K562 (cell line): ENCODE data around the gene FMC1. TPM values are rescaled to one million over a fixed set of nuclear protein-coding genes. Genes with fewer than 3 reads are reported as not detected.
A peak's percentile ranks its signal among the peaks of the same experiment; 100 is the strongest.

Source experiments
- BHLHE40 ChIP-seq: IDR thresholded peaks from 2 replicates; pipeline ENCODE4 v1.6.1; 2011; ENCODE audit warnings: low read length, improper control_type of control experiment
- CAMTA2 ChIP-seq: fragments of 250-450 bp; sonication (Bioruptor Pico); conservative IDR thresholded peaks from 2 replicates; pipeline ENCODE4 v1.5.1; 2022
- CBX1 ChIP-seq: sonication (generic); IDR thresholded peaks from 2 replicates; pipeline ENCODE4 v1.6.1; 2016; ENCODE audit warnings: antibody characterized with exemption, low read depth, mild to moderate bottlenecking
- CEBPB ChIP-seq: fragments of 450-650 bp; IDR thresholded peaks from 2 replicates; pipeline ENCODE4 v1.6.1; 2016; ENCODE audit warnings: missing genetic modification characterization, missing compliant biosample characterization
- CHCHD3 ChIP-seq: fragments of 250-450 bp; sonication (Bioruptor Pico); IDR thresholded peaks from 2 replicates; pipeline ENCODE4 v2.1.2; 2022; ENCODE audit warnings: mild to moderate bottlenecking
- ELF4 ChIP-seq: fragments of 450-650 bp; formaldehyde crosslinking; IDR thresholded peaks from 2 replicates; pipeline ENCODE4 v1.4.0; 2022; ENCODE audit warnings: missing genetic modification characterization
- ESRRA ChIP-seq: fragments of 450-650 bp; IDR thresholded peaks from 2 replicates; pipeline ENCODE4 v1.6.1; 2014; ENCODE audit warnings: low read depth, mild to moderate bottlenecking, moderate library complexity, borderline replicate concordance
- FOXA1 ChIP-seq: fragments of 450-650 bp; IDR thresholded peaks from 2 replicates; pipeline ENCODE4 v1.6.1; 2016; ENCODE audit warnings: mild to moderate bottlenecking, borderline replicate concordance
- HCFC1 ChIP-seq: IDR thresholded peaks from 2 replicates; pipeline ENCODE4 v1.6.1; 2012; ENCODE audit warnings: low read depth, low read length, improper control_type of control experiment
- HDGF ChIP-seq: fragments of 450-650 bp; IDR thresholded peaks from 2 replicates; pipeline ENCODE4 v1.6.1; 2016
- MEF2A ChIP-seq: IDR thresholded peaks from 2 replicates; pipeline ENCODE4 v1.6.1; 2011; ENCODE audit warnings: low read depth, mild to moderate bottlenecking, low read length, moderate library complexity; ENCODE audit not compliant: control insufficient read depth
- NCOR1 ChIP-seq: fragments of 450-650 bp; IDR thresholded peaks from 2 replicates; pipeline ENCODE4 v1.6.1; 2016; ENCODE audit warnings: mild to moderate bottlenecking, moderate library complexity
- PPARD ChIP-seq: fragments of 250-450 bp; sonication (Bioruptor Pico); IDR thresholded peaks from 2 replicates; pipeline ENCODE4 v1.8.0; 2022; ENCODE audit warnings: inconsistent platforms, mild to moderate bottlenecking, moderate library complexity
- SREBF2 ChIP-seq: sonication (generic); formaldehyde crosslinking; IDR thresholded peaks from 2 replicates; pipeline ENCODE4 v1.4.0; 2020; ENCODE audit warnings: mild to moderate bottlenecking, missing genetic modification reagents
- SRSF1 ChIP-seq: fragments of 200-400 bp; formaldehyde crosslinking; IDR thresholded peaks from 2 replicates; pipeline ENCODE4 v1.6.1; 2017; ENCODE audit warnings: mild to moderate bottlenecking, low read depth, low read length, moderate library complexity
- TARDBP ChIP-seq: fragments of 450-650 bp; IDR thresholded peaks from 2 replicates; pipeline ENCODE4 v1.6.1; 2016
- ZEB2 ChIP-seq: fragments of 450-650 bp; IDR thresholded peaks from 2 replicates; pipeline ENCODE4 v1.6.1; 2016
- ZNF354B ChIP-seq: fragments of 250-450 bp; sonication (Bioruptor Pico); IDR thresholded peaks from 2 replicates; pipeline ENCODE4 v1.4.0; 2020
- ZNF41 ChIP-seq: fragments of 250-450 bp; sonication (Bioruptor Pico); conservative IDR thresholded peaks from 2 replicates; pipeline ENCODE4 v1.4.0; 2020; ENCODE audit warnings: mild to moderate bottlenecking
- ZNF707 ChIP-seq: fragments of 250-450 bp; sonication (Bioruptor Pico); conservative IDR thresholded peaks from 2 replicates; pipeline ENCODE4 v1.8.0; 2022; ENCODE audit warnings: inconsistent platforms, mild to moderate bottlenecking, moderate library complexity
- polyA plus RNA-seq, 8 experiments: library from polyadenylated mRNA; depleted of rRNA in 4 of 8; stranded (reverse) in 5 of 8; unstranded in 3 of 8; fragments of >200 nt; fragmentation: Nextera tagmentation in 2 of 8; fragmentation: Illumina TruSeq in 1 of 8; extraction: Ambion mirVana in 2 of 8; extraction: Trizol in 1 of 8; gene quantifications; 2 replicates each; pipeline versions ENCODE4 v1.2.1 to v1.2.3, GENCODE V29; 2011 to 2014; ENCODE audit warnings: inconsistent platforms in 1 of 8, missing spikeins in 1 of 8
- total RNA-seq, 7 experiments: library from RNA; depleted of rRNA in 6 of 7; stranded (reverse); fragments of >200 nt in 6 of 7; fragmentation: Illumina TruSeq in 2 of 7; extraction: Trizol in 2 of 7; gene quantifications; 2 replicates each; pipeline versions ENCODE4 v1.2.1 to v1.2.3, GENCODE V29; 2011 to 2021; ENCODE audit warnings: low replicate concordance in 1 of 7
- TF ChIP-seq, protein P1 (sequence below): fragments of 450-650 bp; IDR thresholded peaks from 2 replicates; pipeline ENCODE4 v1.6.1; 2014; ENCODE audit warnings: low read depth, mild to moderate bottlenecking, moderate library complexity, borderline replicate concordance
- TF ChIP-seq, protein P2 (sequence below): sonication (generic); formaldehyde crosslinking; IDR thresholded peaks from 2 replicates; pipeline ENCODE4 v1.8.1; 2023; ENCODE audit warnings: mild to moderate bottlenecking, missing genetic modification reagents
- TF ChIP-seq, protein P3 (sequence below): fragments of 450-650 bp; IDR thresholded peaks from 2 replicates; pipeline ENCODE4 v1.6.1; 2017; ENCODE audit warnings: antibody characterized with exemption
- TF ChIP-seq, protein P4 (sequence below): fragments of 250-450 bp; sonication (Bioruptor Pico); IDR thresholded peaks from 2 replicates; pipeline ENCODE4 v1.5.0; 2021; ENCODE audit warnings: mild to moderate bottlenecking, borderline replicate concordance

Gene FMC1
- total and polyA plus RNA-seq, 9 of the 15 experiments (the other 6 are each of a cell fraction or from before 2014, with no cell fraction given) = 14.0 to 116 (median 29.0) TPM

DNA sequence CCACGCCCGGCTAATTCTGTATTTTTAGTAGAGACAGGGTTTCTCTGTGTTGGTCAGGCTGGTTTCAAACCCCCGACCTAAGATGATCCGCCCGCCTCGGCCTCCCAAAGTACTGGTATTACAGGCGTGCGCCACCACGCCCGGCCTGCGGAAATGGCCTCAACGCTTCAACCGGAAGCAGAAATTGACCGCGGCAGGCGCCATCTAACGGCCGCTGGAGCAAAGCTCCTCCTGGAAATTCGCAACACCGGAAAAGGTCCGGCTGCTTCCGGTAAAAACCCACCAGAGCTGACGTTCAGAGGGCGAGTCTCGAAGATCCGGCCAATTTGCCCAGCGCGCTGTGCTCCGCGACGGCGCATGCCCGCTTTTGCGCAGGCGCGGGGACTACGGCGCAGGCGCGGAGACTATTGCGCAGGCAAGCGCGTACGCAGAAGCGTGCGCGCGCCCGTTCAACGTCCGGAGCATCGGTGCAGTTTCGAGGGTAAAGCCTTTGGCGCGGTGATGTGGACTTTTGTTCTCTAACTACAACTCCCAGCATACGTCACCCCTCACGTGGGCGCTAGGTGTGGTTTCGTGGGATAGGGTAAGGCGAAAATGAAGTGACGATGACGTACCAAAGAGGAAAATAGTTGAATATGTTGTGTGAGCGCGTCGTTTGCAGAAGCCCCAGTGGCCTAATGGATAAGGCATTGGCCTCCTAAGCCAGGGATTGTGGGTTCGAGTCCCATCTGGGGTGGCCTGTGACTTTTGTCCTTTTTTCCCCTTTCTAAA lies 915 bp upstream of the FMC1 start (continued):
- peak; percentile 83 for TF ChIP-seq HCFC1
- TF ChIP-seq CBX1 = peak; percentile 99
- peak; percentile 93 for TF ChIP-seq TARDBP
- peak; percentile 84 for TF ChIP-seq ZNF41 (CRISPR knock-in tag)
- 0 out of 2 replicates have a peak, but pooled peaks have one; percentile 37 for TF ChIP-seq ZNF354B (CRISPR knock-in tag)
- peak; percentile 60 for TF ChIP-seq NCOR1
- TF ChIP-seq CHCHD3 = no peak
- TF ChIP-seq, protein P1, sequence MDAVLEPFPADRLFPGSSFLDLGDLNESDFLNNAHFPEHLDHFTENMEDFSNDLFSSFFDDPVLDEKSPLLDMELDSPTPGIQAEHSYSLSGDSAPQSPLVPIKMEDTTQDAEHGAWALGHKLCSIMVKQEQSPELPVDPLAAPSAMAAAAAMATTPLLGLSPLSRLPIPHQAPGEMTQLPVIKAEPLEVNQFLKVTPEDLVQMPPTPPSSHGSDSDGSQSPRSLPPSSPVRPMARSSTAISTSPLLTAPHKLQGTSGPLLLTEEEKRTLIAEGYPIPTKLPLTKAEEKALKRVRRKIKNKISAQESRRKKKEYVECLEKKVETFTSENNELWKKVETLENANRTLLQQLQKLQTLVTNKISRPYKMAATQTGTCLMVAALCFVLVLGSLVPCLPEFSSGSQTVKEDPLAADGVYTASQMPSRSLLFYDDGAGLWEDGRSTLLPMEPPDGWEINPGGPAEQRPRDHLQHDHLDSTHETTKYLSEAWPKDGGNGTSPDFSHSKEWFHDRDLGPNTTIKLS = peak; percentile 97
- TF ChIP-seq ESRRA = peak; percentile 92
- TF ChIP-seq, protein P2, sequence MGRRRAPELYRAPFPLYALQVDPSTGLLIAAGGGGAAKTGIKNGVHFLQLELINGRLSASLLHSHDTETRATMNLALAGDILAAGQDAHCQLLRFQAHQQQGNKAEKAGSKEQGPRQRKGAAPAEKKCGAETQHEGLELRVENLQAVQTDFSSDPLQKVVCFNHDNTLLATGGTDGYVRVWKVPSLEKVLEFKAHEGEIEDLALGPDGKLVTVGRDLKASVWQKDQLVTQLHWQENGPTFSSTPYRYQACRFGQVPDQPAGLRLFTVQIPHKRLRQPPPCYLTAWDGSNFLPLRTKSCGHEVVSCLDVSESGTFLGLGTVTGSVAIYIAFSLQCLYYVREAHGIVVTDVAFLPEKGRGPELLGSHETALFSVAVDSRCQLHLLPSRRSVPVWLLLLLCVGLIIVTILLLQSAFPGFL (CRISPR knock-in tag) = peak; percentile 96
- TF ChIP-seq, protein P3, sequence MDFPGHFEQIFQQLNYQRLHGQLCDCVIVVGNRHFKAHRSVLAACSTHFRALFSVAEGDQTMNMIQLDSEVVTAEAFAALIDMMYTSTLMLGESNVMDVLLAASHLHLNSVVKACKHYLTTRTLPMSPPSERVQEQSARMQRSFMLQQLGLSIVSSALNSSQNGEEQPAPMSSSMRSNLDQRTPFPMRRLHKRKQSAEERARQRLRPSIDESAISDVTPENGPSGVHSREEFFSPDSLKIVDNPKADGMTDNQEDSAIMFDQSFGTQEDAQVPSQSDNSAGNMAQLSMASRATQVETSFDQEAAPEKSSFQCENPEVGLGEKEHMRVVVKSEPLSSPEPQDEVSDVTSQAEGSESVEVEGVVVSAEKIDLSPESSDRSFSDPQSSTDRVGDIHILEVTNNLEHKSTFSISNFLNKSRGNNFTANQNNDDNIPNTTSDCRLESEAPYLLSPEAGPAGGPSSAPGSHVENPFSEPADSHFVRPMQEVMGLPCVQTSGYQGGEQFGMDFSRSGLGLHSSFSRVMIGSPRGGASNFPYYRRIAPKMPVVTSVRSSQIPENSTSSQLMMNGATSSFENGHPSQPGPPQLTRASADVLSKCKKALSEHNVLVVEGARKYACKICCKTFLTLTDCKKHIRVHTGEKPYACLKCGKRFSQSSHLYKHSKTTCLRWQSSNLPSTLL = peak; percentile 90
- TF ChIP-seq, protein P4, sequence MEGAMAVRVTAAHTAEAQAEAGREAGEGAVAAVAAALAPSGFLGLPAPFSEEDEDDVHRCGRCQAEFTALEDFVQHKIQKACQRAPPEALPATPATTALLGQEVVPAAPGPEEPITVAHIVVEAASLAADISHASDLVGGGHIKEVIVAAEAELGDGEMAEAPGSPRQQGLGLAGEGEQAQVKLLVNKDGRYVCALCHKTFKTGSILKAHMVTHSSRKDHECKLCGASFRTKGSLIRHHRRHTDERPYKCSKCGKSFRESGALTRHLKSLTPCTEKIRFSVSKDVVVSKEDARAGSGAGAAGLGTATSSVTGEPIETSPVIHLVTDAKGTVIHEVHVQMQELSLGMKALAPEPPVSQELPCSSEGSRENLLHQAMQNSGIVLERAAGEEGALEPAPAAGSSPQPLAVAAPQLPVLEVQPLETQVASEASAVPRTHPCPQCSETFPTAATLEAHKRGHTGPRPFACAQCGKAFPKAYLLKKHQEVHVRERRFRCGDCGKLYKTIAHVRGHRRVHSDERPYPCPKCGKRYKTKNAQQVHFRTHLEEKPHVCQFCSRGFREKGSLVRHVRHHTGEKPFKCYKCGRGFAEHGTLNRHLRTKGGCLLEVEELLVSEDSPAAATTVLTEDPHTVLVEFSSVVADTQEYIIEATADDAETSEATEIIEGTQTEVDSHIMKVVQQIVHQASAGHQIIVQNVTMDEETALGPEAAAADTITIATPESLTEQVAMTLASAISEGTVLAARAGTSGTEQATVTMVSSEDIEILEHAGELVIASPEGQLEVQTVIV = no peak
- TF ChIP-seq PPARD (CRISPR knock-in tag) = no peak
- peak; percentile 66; the same call in 1 of the 2 replicates for TF ChIP-seq CAMTA2 (CRISPR knock-in tag)
- no peak; the same call in 1 of the 2 replicates for TF ChIP-seq ZNF707 (CRISPR knock-in tag)
- 0 out of 2 replicates have a peak, but pooled peaks have one; percentile 14 for TF ChIP-seq SREBF2 (CRISPR knock-in tag)
- TF ChIP-seq HDGF = 0 out of 2 replicates have a peak, but pooled peaks have one; percentile 6
- TF ChIP-seq BHLHE40 = peak; percentile 95
- no peak for TF ChIP-seq FOXA1
- TF ChIP-seq CEBPB (tag) = peak; percentile 99
- TF ChIP-seq ZEB2 = peak; percentile 76
- TF ChIP-seq MEF2A = peak; percentile 12; the same call in 1 of the 2 replicates
- TF ChIP-seq SRSF1 = no peak
- no peak for TF ChIP-seq ELF4 (CRISPR knock-in tag)
